Measurements from ENCODE around the gene PPM1L. TPM values are rescaled to one million over a fixed set of nuclear protein-coding genes. Genes with fewer than 3 reads are reported as not detected.

PPM1L gene
- total and polyA plus RNA-seq, 2 donors (not counting 1 experiment from before 2014, with no cell fraction given), result 1.1 to 12.0 TPM

DNA sequence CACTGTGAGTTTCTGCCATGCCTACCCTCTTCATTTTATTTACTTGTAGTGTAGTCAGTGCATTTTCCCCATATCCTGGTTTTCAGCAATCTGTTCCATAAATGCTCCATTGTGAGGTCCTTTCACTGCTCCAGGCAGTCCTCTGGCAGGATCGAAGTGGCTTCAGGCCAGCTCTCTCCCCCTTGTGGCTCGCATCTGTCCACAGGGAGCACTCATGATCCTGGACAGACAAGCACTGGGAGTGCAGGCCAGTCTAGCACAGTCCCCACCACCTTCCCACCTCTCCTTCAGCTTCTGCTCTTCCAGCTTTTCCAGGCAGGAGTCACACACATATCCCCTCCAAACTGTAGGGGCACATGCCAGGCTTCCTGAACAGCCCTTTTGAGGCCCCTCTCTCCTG lies 173.6 kb downstream of the PPM1L start:
- Histone ChIP-seq H4K20me1 (ENCODE audit: control insufficient read depth, insufficient read depth, low read length, poor library complexity, severe bottlenecking) (no peaks in the 10 kb centered on the region), H3K4me3 (ENCODE audit: control extremely low read depth in 1 of 5, extremely low read depth in 1 of 5, insufficient read depth in 1 of 5, low read depth in 2 of 5, low read length in 4 of 5) (no peak overlapping the region), H3K9me3 (ENCODE audit: control extremely low read depth in 1 of 3, control insufficient read depth in 2 of 3, insufficient read depth in 1 of 3, low read length in 2 of 3) (no peaks in the 10 kb centered on the region), H3K27ac (ENCODE audit: low read length in 2 of 2) (no peak overlapping the region), H3K4me1 (ENCODE audit: control insufficient read depth in 2 of 2, insufficient read depth in 2 of 2, low read length in 2 of 2) (no peaks in the 10 kb centered on the region), H3K79me2 (ENCODE audit: control insufficient read depth, insufficient read depth, low read length) (no peaks in the 10 kb centered on the region), H3K9ac (ENCODE audit: low read length) (no peak overlapping the region), H2AFZ (ENCODE audit: insufficient read depth, low read depth, low read length, poor library complexity, severe bottlenecking) (no peak overlapping the region), H3K4me2 (replicated peaks; ENCODE audit: low read depth, low read length, poor library complexity, severe bottlenecking) (no peak overlapping the region), H3K36me3 (replicated peaks in 1 of 2; ENCODE audit: control extremely low read depth in 1 of 2, control insufficient read depth in 1 of 2, extremely low read depth in 1 of 2, insufficient read depth in 2 of 2, low read length in 1 of 2) (no peaks in the 10 kb centered on the region), H3K27me3 (replicated peaks in 1 of 4; ENCODE audit: control extremely low read depth in 1 of 4, control insufficient read depth in 3 of 4, insufficient read depth in 4 of 4, low read length in 3 of 4) (no peaks in the 10 kb centered on the region)
- no peaks in the 10 kb centered on the region for H3K27me3 Mint-ChIP-seq
- DNase-seq (no peak), ATAC-seq (ENCODE audit: low read depth) (no peak)
- no peak overlapping the region for H3K4me3 Mint-ChIP-seq
- intact Hi-C loops (cut with micrococcal nuclease), result no loop called here
- TF ChIP-seq, protein P1, sequence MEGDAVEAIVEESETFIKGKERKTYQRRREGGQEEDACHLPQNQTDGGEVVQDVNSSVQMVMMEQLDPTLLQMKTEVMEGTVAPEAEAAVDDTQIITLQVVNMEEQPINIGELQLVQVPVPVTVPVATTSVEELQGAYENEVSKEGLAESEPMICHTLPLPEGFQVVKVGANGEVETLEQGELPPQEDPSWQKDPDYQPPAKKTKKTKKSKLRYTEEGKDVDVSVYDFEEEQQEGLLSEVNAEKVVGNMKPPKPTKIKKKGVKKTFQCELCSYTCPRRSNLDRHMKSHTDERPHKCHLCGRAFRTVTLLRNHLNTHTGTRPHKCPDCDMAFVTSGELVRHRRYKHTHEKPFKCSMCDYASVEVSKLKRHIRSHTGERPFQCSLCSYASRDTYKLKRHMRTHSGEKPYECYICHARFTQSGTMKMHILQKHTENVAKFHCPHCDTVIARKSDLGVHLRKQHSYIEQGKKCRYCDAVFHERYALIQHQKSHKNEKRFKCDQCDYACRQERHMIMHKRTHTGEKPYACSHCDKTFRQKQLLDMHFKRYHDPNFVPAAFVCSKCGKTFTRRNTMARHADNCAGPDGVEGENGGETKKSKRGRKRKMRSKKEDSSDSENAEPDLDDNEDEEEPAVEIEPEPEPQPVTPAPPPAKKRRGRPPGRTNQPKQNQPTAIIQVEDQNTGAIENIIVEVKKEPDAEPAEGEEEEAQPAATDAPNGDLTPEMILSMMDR (IDR thresholded peaks at IDR 0.05), result no peak
- TF ChIP-seq EZH2 (IDR thresholded peaks at IDR 0.05; ENCODE audit: borderline replicate concordance, insufficient read depth, low read depth, low read length, poor library complexity, severe bottlenecking), result no peak
- CTCF ChIA-PET, result no interaction called here
- WGBS (ENCODE audit: insufficient coverage), result 98% methylated on average over 2 of the region's 2 CpGs
- no peak overlapping the region for H3K27ac Mint-ChIP-seq
- H3K9me3 Mint-ChIP-seq (ENCODE audit: insufficient read depth), result no peaks in the 10 kb centered on the region
- POLR2A ChIA-PET, result no interaction called here
- H3K4me1 Mint-ChIP-seq, result no peaks in the 10 kb centered on the region

DNA sequence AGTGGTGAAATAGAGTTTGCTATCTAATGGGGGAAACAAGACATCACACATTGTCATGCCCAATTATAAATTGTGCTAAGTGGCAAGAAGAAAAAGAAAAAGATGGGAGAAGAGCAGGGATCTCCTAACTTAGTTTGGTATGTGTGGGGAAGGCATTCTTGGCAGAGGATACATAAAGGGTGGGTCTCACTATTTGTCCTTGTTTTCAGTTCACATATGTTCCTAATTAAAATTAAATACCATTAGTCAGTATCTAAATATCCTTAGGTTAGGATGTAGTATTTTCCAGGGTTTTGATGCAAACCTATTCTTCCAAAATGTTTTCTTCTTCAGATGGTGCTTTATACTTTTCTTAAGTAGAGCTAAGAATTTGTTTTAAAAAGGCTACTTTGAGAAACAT lies 175.4 kb downstream of the PPM1L start:
- Histone ChIP-seq H3K9ac (ENCODE audit: low read length) (no peak overlapping the region), H4K20me1 (ENCODE audit: control insufficient read depth, insufficient read depth, low read length, poor library complexity, severe bottlenecking) (no peaks in the 10 kb centered on the region), H3K79me2 (ENCODE audit: control insufficient read depth, insufficient read depth, low read length) (no peaks in the 10 kb centered on the region), H3K4me2 (replicated peaks; ENCODE audit: low read depth, low read length, poor library complexity, severe bottlenecking) (no peak overlapping the region), H3K27ac (ENCODE audit: low read length in 2 of 2) (no peak overlapping the region), H3K4me3 (ENCODE audit: control extremely low read depth in 1 of 5, extremely low read depth in 1 of 5, insufficient read depth in 1 of 5, low read depth in 2 of 5, low read length in 4 of 5) (no peak overlapping the region), H3K9me3 (ENCODE audit: control extremely low read depth in 1 of 3, control insufficient read depth in 2 of 3, insufficient read depth in 1 of 3, low read length in 2 of 3) (no peaks in the 10 kb centered on the region), H3K4me1 (ENCODE audit: control insufficient read depth in 2 of 2, insufficient read depth in 2 of 2, low read length in 2 of 2) (no peaks in the 10 kb centered on the region), H3K27me3 (replicated peaks in 1 of 4; ENCODE audit: control extremely low read depth in 1 of 4, control insufficient read depth in 3 of 4, insufficient read depth in 4 of 4, low read length in 3 of 4) (no peaks in the 10 kb centered on the region), H2AFZ (ENCODE audit: insufficient read depth, low read depth, low read length, poor library complexity, severe bottlenecking) (no peak overlapping the region), H3K36me3 (replicated peaks in 1 of 2; ENCODE audit: control extremely low read depth in 1 of 2, control insufficient read depth in 1 of 2, extremely low read depth in 1 of 2, insufficient read depth in 2 of 2, low read length in 1 of 2) (no peaks in the 10 kb centered on the region)
- ATAC-seq (ENCODE audit: low read depth) (no peak), DNase-seq (no peak)
- H3K4me1 Mint-ChIP-seq, result no peaks in the 10 kb centered on the region
- no peak for TF ChIP-seq EZH2 (IDR thresholded peaks at IDR 0.05; ENCODE audit: borderline replicate concordance, insufficient read depth, low read depth, low read length, poor library complexity, severe bottlenecking)
- TF ChIP-seq, protein P1 (IDR thresholded peaks at IDR 0.05), result no peak
- no peak overlapping the region for H3K27ac Mint-ChIP-seq
- no peak overlapping the region for H3K4me3 Mint-ChIP-seq
- no peaks in the 10 kb centered on the region for H3K9me3 Mint-ChIP-seq (ENCODE audit: insufficient read depth)
- ChIA-PET CTCF (interaction anchor here (0.8 to 3.5 kb wide), 3 partner anchors 10 to 222 kb away, joined by 3 to 19 read pairs (median 5); no protein-coding TSS in a partner anchor), POLR2A (no interaction called here)
- H3K27me3 Mint-ChIP-seq, result no peaks in the 10 kb centered on the region
- intact Hi-C loops (cut with micrococcal nuclease), result no loop called here

Measured in B cell (primary cell).